NCI-H526 (cell line): ENCODE measurements around the gene LTC4S.
"Not testable (repeated sequence)": the region's sequence is repeated elsewhere in the genome, so short reads cannot be mapped to it uniquely, and the experiment has no call there.

ENCODE experiments used
- DNase-seq, 2 experiments: peaks; one replicate each; lab custom pipeline; 2025; lab: John Stamatoyannopoulos, UW

The LTC4S gene

GRCh38 chr5:179793468-179794139 lies at the start of gene LTC4S:
Gene LTC4S (plus strand): TSS chr5:179793986. CDS start chr5:179794081, 95 bp downstream.
- no peak for DNase-seq

GRCh38 chr5:179744106-179744505 lies 49.7 kb upstream of the LTC4S start:
- DNase-seq = not testable (repeated sequence)

- DNase-seq = no peak
Observed at GRCh38 chr5:179746872-179747271, 46.9 kb upstream of the LTC4S start.

- no peak for DNase-seq
Observed at GRCh38 chr5:179747811-179748210, 46.0 kb upstream of the LTC4S start.

- no peak for DNase-seq
Observed at GRCh38 chr5:179749857-179750508, 43.8 kb upstream of the LTC4S start.

GRCh38 chr5:179753971-179754370 lies 39.8 kb upstream of the LTC4S start:
- no peak for DNase-seq

GRCh38 chr5:179755022-179755421 lies 38.8 kb upstream of the LTC4S start:
- no peak for DNase-seq

GRCh38 chr5:179758955-179759354 lies 34.8 kb upstream of the LTC4S start:
- no peak for DNase-seq

GRCh38 chr5:179759581-179760551 lies 33.9 kb upstream of the LTC4S start:
- no peak for DNase-seq

GRCh38 chr5:179762079-179762780 lies 31.6 kb upstream of the LTC4S start:
- no peak for DNase-seq

- no peak for DNase-seq
Observed at GRCh38 chr5:179762781-179763176, 31.0 kb upstream of the LTC4S start.

- peak; percentile 22 to 67 for DNase-seq
Observed at GRCh38 chr5:179763215-179763945, 30.4 kb upstream of the LTC4S start.

- no peak for DNase-seq
Observed at GRCh38 chr5:179764056-179764455, 29.7 kb upstream of the LTC4S start.

- DNase-seq = no peak
Observed at GRCh38 chr5:179765400-179765799, 28.4 kb upstream of the LTC4S start.

- DNase-seq = no peak
Observed at GRCh38 chr5:179766021-179766725, 27.6 kb upstream of the LTC4S start.

GRCh38 chr5:179766726-179767455 lies 26.9 kb upstream of the LTC4S start:
- DNase-seq = no peak

- no peak for DNase-seq
Observed at GRCh38 chr5:179767496-179768100, 26.2 kb upstream of the LTC4S start.

- DNase-seq = no peak
Observed at GRCh38 chr5:179768326-179769085, 25.3 kb upstream of the LTC4S start.

- DNase-seq = no peak
Observed at GRCh38 chr5:179769271-179769670, 24.5 kb upstream of the LTC4S start.
